ENCODE results near the gene FXR1. TPM values are rescaled to one million over a fixed set of nuclear protein-coding genes. Genes with fewer than 3 reads are reported as not detected.

FXR1 gene
- total RNA-seq, 3 donors from 2014 or later: 52.5 to 131 (median 65.2) TPM

GRCh38 chr3:181017690-181018089 is 105.2 kb downstream of the FXR1 start:
- DNase-seq (no peak), ATAC-seq (no peak)
- intact Hi-C loops (cut with DNase I, micrococcal nuclease): no loop called here
- Histone ChIP-seq H3K36me3 (ENCODE audit: low read depth) (no peaks in the 10 kb centered on the region), H3K9me3 (no peaks in the 10 kb centered on the region), H3K4me1 (ENCODE audit: low read depth) (no peaks in the 10 kb centered on the region), H3K4me3 (no peak overlapping the region)
- no peak for TF ChIP-seq CTCF (IDR thresholded peaks at IDR 0.05)

DNA sequence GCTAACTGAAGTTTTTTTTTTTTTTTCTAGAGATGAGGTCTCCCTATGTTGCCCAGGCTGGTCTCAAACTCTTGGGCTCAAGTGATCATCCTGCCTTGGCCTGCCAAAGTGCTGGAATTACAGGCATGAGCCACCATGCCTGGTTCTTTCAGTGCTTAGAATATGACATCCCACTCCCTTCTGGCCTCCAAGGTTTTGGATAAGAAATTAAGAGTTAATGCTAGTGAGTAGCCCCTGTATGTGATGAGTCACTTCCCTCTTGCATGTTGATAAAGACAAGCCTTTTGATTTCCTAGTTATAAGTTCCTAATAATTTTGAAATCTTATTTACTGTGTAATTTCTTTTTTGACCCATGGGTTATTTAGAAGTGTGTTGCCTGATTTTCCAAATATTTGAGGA is 112.7 kb downstream of the FXR1 start:
- Histone ChIP-seq H3K4me1 (ENCODE audit: low read depth) (no peaks in the 10 kb centered on the region), H3K9me3 (peaks cover 17% of the 10 kb centered on the region), H3K4me3 (no peak overlapping the region), H3K36me3 (ENCODE audit: low read depth) (no peaks in the 10 kb centered on the region)
- ATAC-seq (no peak), DNase-seq (no peak)
- intact Hi-C loops (cut with DNase I, micrococcal nuclease): no loop called here
- no peak for TF ChIP-seq CTCF (IDR thresholded peaks at IDR 0.05)

- H3K9me3 ChIP-seq: peaks cover 6% of the 10 kb centered on the region
- no peak for DNase-seq
- no peak overlapping the region for H3K4me3 ChIP-seq
- H3K4me1 ChIP-seq (ENCODE audit: low read depth): no peaks in the 10 kb centered on the region
- ATAC-seq: no peak
- no peak for TF ChIP-seq CTCF (IDR thresholded peaks at IDR 0.05)
- H3K36me3 ChIP-seq (ENCODE audit: low read depth): no peaks in the 10 kb centered on the region
- intact Hi-C loops (cut with DNase I, micrococcal nuclease): no loop called here
These were observed 118.5 kb downstream of the FXR1 start for GRCh38 chr3:181030948-181031347.

Other genes with a start within 250 kb of the FXR1 start
- under 1 TPM in 2 of 3 donors, not detected in 1; 0.09 to 0.10 TPM for gene CCDC39, start 233.2 kb upstream of the FXR1 start, total RNA-seq
- gene DNAJC19, start 77.1 kb downstream of the FXR1 start, total RNA-seq: 10 to 100 TPM; 28.1 to 42.0 (median 33.7) TPM